SH-SY5Y (cell line): ENCODE results near the gene KIF20A.

Source experiments
- GATA2 ChIP-seq: IDR thresholded peaks from 2 replicates; pipeline ENCODE4 v1.6.1; 2011; ENCODE audit warnings: mild to moderate bottlenecking, low read depth, low read length
- GATA3 ChIP-seq: IDR thresholded peaks from 2 replicates; pipeline ENCODE4 v1.6.1; 2011; ENCODE audit warnings: low read depth, mild to moderate bottlenecking, low read length, moderate library complexity

DNA sequence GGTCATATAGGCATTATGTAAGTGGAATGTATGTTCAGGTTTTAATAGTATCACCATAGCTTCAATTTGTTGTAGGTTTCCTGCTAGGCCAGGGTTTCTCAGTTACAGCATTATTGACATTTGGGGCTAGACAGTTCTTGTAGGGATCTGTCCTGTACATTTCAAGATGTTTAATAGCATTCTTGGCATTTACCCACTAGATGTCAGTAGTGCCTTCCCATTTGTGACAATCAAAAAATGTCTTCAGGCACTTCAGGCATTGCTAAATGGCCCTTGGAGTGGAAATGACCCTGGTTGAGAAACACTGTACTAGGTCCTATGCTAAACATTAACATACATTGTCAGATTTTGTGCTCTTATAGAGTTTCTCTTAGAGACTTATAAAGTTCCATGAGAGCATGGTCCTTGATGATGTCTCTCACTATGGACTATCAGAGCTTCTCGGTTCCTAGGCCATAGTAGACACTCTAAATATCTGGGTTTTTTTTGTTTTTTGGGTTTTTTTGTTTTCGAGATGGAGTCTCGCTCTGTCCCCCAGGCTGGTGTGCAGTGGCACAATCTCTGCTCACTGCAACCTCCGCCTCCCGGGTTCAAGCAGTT lies 1.4 kb downstream of the KIF20A start:
- no peak for TF ChIP-seq GATA3
- TF ChIP-seq GATA2, result no peak
